Fibroblast of peridontal ligament (primary cell): ENCODE data around the gene HSBP1L1.

Experiments used
- DNase-seq: peaks from one replicate; pipeline ENCODE4 v3.0.0-alpha.2; 2010; ENCODE audit errors: extremely low read depth

HSBP1L1 gene

DNA sequence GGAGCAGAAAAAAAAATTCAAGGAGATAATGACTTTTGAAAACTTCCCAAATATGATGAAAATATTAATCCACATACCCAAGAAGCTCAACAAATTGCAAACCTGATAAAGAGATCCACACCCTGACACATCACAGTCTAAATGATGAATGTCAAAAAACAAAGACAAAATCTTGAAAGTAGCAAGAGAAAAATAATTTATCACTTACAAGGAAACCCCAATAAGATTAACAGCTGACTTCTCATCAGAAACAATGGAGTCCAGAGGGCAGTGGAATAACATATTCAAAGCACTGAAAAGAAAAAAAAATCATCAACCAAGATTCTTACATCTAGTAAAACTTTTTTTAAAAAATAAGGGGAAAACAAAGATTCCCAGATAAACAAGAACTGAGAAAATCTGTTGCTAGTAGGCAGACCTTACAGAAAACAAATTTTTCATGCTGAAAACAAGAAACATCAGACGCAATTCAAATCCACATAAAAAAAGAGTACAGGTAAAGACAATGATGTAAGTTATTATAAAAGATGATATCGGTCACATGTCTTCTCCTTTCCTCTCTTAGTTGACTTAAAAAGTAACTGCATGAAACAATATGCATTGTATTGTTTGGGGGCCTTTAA lies 34.3 kb upstream of the HSBP1L1 start:
- no peak for DNase-seq

DNA sequence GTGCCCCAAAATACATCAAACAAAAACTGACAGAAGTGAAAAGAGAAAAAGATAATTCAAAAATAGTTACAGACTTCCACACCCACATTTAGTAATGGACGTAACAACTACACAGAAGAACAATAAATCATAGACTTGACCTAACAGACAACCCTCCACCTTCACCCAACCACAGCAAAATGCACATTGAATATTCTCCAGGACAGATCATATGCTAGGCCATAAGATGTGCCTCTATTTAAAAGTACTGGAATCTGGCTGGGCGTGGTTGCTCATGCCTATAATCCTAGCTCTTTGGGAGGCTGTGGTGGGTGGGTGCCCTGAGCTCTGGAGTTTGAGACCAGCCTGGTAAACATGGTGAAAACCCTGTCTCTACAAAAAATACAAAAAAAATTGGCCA lies 33.0 kb upstream of the HSBP1L1 start:
- DNase-seq = no peak

DNA sequence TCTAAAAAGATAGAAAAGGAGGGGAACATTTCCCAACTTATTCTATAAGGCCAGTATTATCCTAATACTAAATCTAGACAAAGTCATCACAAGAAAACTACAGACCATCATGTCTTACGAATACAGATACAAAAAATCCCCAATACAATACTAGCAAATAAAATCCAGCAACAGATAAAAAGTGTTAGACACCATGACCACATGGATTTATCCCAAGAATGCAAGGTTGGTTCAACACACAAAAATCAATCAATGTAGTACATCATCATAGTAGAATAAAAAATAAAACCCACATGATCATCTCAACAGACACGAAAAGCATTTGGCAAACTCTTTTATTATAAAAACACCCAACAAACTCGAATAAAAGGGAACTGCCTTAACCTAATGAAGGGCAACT lies 31.5 kb upstream of the HSBP1L1 start:
- no peak for DNase-seq

GRCh38 chr18:79933765-79934164 lies 30.7 kb upstream of the HSBP1L1 start:
- no peak for DNase-seq

GRCh38 chr18:79934311-79935097 lies 29.9 kb upstream of the HSBP1L1 start:
- DNase-seq = no peak

DNA sequence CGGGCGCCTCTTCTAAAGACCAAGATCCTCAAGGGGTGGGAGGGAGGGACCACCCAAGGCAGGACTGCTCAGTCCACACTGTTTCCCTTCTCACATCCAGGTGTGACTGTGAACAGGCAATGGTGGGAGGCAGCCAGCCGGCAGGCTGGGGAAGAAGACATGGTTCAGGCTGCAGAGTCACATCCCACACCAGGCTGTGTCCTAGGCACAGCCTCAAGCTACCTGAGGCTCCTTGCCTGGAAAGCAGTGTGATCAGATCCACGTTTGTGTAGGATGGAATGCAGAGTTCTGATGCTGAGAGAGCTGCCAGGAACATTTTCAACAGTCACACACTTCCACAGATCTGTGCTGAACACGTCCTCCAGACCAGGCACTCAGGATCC lies 29.4 kb upstream of the HSBP1L1 start:
- DNase-seq = no peak

- DNase-seq = no peak
Observed at GRCh38 chr18:79935499-79935898, 28.9 kb upstream of the HSBP1L1 start.

DNA sequence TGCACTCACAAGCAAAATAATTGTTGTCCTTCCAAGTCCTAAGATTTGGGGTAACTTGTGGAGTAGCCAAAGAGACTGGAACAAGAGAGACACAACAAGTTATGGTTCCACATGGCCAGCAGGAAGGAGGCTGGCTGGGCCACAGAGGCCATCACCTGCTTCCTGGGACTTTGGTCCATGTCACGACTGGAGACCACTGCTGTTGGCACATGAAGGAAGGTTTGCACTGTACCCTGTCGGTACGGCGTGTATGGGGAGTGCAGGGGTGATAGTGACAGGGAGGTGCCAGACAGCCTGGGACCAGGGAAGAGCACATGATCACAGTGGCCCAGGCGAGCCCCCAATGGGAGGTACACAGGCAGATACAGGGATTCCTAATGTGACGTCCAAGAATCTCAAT lies 28.5 kb upstream of the HSBP1L1 start:
- no peak for DNase-seq

- no peak for DNase-seq
Observed at GRCh38 chr18:79936641-79937040, 27.8 kb upstream of the HSBP1L1 start.

DNA sequence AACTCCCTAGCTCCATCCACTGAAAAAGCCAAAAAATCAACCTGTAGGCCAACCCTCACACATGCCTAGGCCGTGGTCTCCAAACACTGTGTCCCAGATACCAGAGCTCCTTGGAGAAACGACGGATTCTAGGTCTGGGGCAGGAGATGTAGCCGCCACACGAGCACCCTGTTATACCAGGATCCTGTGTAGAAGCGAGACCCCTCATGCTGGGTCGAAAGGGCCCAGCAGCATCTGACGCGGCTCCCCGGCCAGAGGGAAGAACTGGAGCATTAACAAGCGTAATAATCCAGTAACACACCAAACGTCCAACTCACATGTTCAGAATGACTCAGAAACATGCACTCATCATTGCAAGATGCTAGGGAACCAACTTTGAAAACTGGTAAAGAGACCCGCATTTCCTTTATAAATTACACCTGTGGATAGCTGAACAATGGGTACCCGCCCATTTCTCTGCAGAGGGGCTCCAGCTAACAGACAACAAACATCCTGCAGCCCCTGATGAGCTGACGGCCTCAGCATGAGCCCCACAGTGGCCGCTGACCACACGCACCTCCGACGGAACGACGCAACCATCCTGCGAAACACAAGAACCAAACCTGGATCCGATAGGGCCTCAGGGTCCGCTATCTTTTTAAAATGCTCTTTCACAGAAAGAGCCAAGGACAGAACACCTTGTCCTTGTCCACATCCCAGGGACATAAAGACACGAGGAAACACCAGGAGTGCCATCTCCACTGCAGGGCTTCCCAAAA lies 27.2 kb upstream of the HSBP1L1 start:
- no peak for DNase-seq

GRCh38 chr18:79938196-79938595 lies 26.2 kb upstream of the HSBP1L1 start:
- DNase-seq = no peak

DNA sequence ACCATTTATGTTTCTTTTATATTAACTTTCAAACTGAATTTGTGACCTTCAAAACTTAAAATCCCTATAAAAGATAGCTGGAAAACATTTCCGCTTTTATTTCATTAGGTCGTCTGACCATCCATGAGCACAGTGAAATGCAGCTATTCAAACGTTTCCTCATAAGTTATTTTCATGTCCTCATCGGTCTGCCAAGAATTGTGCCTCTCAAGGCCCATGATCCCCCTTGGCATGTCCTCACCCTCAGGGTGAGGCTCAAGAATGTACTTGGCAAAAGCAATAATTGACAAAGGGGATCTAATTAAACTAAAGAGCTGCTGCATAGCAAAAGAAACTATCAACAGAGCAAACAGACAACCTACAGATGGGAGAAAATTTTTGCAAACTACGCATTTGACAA lies 25.3 kb upstream of the HSBP1L1 start:
- DNase-seq = no peak

- DNase-seq = no peak
Observed at GRCh38 chr18:79940126-79940813, 24.2 kb upstream of the HSBP1L1 start.

- DNase-seq = no peak
Observed at GRCh38 chr18:79940814-79941472, 23.5 kb upstream of the HSBP1L1 start.

DNA sequence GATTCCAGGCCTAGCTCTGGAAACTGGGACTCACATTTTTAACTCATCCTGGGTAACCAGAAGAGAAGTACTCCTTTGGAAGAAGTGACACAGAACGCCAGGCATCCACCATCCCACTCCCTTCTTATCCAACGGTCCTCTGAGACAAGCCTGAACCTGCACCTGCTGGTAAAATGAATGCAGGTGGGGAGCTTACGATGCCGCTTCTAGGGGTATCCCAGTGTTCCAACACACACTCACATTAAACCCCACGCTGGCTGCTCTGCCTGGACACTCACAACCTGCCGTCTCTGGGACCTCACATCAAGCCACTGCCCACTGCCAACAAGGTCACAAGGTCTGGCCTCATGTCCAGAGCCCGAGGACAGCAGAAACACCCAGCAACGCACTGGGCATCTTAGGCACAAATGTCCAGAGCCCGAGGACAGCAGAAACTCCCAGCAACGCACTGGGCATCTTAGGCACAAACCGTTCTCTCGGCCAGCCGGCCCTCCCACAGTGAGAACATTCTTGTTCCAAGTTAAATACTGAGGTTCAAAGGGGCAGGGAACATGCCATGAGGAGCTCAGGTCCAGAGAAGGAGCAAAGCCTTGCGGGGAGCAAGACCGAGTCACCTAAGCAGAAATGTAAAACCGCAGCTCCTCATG lies 22.8 kb upstream of the HSBP1L1 start:
- no peak for DNase-seq

DNA sequence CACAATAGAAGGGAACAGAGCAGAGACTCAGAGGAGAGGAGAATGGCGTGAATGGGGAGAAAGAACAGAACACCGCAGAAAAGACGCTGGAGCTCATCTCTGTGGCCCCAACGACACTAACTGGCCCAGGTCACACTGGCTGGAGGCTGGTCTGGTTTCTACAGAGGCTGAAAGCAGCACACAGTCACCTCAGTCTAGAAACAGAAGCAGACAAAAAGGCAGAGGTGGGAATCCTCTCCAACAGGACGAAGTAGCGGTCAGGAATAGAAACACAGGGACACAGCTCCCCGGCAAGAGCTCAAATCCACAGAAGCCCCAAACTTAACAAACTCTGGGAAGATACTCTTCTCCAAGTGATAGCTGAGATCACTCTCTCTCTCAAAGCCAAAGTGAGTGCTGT lies 22.2 kb upstream of the HSBP1L1 start:
- no peak for DNase-seq

GRCh38 chr18:79942786-79943607 lies 21.4 kb upstream of the HSBP1L1 start:
- DNase-seq = no peak

- no peak for DNase-seq
Observed at GRCh38 chr18:79943608-79944125, 20.8 kb upstream of the HSBP1L1 start.

DNA sequence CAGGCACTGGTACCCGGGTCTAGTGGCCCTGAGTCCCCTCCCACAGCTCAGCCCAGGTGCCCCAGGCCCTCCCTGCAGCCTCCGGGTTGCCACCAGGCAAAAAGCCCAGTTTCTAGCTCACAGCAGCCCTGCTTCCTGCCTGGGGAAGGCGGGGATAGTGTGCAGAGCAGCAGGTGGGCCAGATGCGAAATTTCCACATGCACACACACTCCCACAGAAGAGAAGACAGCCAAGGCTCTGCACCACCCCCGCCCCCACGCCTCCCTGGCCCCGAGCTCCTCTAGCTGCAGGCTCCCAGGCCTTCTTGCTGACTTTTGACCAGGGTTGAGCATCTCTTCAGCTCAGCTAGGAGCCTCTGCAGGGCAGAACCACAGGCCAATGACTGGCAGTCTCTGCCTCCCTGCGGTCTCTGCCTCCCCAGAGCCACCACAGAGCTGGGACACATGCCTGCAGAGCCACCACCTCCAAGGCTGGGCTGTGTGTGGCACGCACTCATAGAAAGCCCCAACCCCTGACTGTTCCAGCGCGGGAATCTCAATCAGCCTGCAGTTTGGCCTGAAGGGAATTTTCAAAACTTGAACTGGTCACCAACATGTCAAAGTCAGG lies 20.2 kb upstream of the HSBP1L1 start:
- DNase-seq = no peak

GRCh38 chr18:79944746-79945117 lies 19.7 kb upstream of the HSBP1L1 start:
- no peak for DNase-seq
